Stimulated activated CD4-positive, alpha-beta T cell treated with anti-CD3 and anti-CD28 coated beads, TNF-alpha, amount 100 ng/mL, for 24 hours (primary cell): Measurements from ENCODE around the gene IGF1R.
"Not testable (repeated sequence)": the region's sequence is repeated elsewhere in the genome, so short reads cannot be mapped to it uniquely, and the experiment has no call there.

Experiments
- DNase-seq, 3 experiments: peaks; one replicate each; pipeline ENCODE4 v3.0.0-alpha.2; 2020; ENCODE audit warnings: low read depth in 3 of 3

Gene IGF1R

DNA sequence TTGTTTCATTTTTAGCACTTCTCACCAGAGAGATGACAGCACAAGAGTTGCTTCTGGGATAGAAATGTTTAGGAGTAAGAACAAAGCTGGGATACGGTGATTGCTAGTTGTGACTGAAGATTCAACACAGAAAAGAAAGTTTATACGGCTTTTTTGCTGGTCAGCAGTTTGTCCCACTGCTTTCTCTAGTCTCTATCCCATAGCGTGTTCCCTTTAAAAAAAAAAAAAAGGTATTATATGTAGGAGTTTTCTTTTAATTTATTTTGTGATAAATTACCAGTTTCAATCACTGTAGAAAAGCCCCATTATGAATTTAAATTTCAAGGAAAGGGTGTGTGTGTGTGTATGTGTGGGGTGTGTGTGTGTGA lies 311.3 kb downstream of the IGF1R start:
- no peak for DNase-seq

DNA sequence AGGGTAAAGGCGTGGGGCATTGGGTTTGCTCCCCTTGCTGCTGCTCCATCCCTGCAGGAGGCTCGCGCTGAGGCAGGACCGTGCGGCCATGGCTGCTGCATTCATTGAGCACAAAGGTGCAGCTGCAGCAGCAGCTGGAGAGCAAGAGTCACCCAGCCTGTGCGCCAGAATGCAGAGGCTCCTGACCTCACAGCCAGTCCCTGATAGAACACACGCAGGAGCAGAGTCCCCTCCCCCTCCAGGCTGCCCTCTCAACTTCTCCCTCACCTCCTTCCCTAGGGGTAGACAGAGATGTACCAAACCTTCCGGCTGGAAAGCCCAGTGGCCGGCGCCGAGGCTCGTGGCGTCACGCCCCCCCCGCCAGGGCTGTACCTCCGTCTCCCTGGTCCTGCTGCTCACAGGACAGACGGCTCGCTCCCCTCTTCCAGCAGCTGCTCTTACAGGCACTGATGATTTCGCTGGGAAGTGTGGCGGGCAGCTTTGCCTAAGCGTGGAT lies 312.3 kb downstream of the IGF1R start:
- no peak for DNase-seq

DNA sequence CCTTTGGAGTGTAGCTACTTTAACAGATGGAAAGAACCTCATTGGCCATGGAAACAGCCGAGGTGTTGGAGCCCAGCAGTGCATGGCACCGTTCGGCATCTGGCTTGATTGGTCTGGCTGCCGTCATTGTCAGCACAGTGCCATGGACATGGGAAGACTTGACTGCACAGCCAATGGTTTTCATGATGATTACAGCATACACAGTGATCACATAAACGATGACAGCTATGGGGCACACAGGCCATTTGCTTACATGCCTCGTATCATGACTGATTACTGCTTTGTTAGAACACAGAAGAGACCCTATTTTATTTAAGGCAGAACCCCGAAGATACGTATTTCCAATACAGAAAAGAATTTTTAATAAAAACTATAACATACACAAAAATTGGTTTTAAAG lies 315.1 kb downstream of the IGF1R start:
- no peak for DNase-seq

GRCh38 chr15:98964466-98965133 lies 316.3 kb downstream of the IGF1R start:
- no peak for DNase-seq

- DNase-seq = not testable (repeated sequence)
Measured at GRCh38 chr15:98965134-98965491, 316.8 kb downstream of the IGF1R start.

DNA sequence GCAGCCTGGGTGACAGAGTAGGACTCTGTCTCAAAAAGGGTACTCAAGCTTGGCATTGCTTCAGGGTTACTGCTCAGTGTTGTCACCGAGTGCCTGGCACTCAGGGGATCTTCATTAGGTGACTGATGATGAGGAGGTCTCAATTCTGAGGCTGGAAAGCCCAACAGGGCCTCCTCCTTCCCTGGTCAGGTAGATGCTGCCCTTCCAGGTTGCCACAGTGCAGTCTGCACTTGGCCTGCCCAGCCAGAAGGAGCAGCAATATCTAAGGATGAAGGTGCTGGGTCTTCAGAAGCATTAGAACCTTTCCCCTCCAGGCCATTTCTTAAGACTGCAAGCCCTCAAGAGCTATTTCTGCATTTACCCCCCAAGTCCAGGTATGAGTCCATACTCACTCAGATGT lies 317.3 kb downstream of the IGF1R start:
- no peak for DNase-seq

GRCh38 chr15:98966091-98966787 lies 317.9 kb downstream of the IGF1R start:
- DNase-seq = no peak

- DNase-seq = no peak
Measured at GRCh38 chr15:98967096-98967495, 318.8 kb downstream of the IGF1R start.

DNA sequence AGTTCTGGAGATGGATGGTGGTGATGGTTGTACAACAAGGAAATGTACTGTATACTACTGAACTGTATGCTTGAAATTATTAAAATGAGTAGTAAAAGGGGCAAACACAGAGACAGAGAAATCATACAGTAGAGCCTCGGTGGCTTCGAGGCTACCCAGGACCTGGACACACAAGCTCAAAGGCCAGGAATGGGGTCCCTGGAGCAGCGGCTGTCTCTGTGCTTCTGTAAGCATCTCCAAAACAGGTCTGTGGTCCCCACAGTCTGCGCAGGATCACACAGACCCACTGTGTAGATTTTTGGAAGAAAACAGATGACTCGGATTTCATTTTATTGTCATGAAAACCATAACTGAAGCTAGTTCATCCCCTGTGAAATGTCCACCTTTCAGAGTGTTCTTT lies 319.6 kb downstream of the IGF1R start:
- DNase-seq = no peak

DNA sequence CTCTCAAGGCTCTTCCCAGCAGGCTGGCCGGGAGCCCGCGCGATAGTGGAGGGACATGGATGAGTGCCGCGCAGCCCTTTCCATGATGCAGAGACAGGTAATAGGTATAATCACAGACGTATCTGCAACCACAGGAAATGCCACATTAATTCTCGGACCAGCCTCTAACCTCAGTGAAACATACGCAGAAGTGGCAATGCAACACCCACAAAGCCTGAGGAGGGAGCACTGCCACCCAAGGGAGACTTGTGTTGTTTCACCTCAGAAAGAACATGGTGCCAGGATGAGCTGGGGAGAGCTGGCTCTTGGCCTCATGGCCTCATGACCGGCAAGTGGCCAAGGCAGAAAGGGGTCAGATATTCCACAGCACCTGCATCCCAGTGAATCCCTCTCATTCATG lies 320.2 kb downstream of the IGF1R start:
- DNase-seq = no peak

GRCh38 chr15:98969126-98969735 lies 320.9 kb downstream of the IGF1R start:
- DNase-seq = no peak

GRCh38 chr15:98970799-98971198 lies 322.5 kb downstream of the IGF1R start:
- no peak for DNase-seq

GRCh38 chr15:98976500-98976899 lies 328.2 kb downstream of the IGF1R start:
- DNase-seq = no peak

- no peak for DNase-seq
Measured at GRCh38 chr15:98977441-98977840, 329.1 kb downstream of the IGF1R start.

GRCh38 chr15:98978153-98978552 lies 329.8 kb downstream of the IGF1R start:
- no peak for DNase-seq

DNA sequence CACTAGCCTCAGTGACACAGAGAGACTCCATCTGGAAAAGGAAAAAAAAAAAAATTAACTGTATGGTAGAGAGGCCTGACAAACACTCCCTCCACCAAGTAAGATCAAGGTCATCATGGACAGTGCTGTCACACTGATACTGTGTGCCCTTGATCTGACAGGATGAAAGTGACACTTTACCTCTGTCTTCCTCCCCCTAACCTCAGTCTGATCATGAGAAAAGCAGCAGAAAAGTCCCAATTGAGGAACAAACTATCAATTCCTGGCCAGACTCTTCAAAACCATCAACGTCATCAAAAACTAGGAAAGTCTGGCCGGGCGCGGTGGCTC lies 332.5 kb downstream of the IGF1R start:
- DNase-seq = no peak

DNA sequence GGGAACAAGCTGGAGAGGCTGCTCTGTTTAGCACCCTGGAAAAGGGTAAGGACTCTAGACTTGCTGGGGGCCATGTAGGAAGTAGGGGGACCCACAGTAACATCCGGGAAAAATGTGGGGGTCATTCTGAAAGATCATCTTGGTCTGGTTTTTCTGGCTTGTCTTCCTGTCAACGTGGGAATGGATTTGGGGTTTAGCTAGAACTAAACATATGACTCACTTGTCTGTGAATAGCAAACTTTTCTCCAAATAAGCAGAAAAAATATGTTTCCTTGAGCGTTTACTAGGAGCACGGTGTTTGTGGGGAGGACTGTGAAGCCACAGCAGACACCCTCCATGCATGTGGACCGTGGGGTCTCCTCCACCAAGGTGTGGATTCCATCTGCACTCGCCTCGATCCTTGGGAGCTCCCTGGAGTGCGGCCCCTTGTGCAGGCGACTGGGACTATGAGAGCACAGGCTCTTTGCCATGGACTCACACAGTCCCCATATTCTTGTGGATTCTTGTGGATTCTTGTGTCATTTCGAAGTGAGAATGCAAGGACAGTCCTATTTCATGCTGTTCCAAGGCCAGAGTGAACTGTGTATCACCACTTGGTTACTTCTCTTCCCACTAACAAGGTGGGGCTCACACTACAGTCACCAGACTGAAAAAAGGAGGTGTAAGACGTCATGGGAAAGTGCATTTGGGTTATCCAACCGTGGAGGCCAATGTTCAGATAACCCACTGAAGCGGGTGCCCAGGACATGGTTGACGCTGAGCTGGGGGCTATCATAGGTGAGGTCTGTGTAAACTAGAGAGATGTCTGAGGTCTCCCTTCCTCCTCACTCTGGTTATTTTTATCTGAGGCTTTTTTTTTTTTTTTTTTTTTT lies 333.7 kb downstream of the IGF1R start:
- no peak for DNase-seq

GRCh38 chr15:98983334-98983733 lies 335.0 kb downstream of the IGF1R start:
- no peak for DNase-seq

- no peak for DNase-seq
Measured at GRCh38 chr15:98986281-98986680, 337.9 kb downstream of the IGF1R start.

DNA sequence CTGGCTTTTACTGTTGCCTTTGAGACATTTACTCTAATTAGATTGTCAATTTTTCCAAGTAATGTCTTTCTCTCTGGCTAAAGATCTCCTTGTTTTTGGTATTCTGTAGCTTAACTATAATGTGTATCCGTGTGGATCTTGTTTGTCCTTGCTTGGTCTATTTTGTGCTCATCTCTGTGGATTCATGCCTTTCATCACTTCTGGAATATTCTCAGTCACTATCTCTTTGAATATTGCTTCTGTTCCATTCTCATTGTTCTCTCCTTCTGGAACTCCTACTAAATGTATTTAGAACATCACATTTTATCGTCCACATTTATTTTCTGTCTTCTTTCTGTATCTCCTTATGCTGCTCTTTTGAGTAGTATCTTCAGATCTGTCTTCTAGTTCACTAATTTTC lies 346.6 kb downstream of the IGF1R start:
- DNase-seq = no peak

GRCh38 chr15:98996169-98996568 lies 347.8 kb downstream of the IGF1R start:
- DNase-seq = no peak

- no peak for DNase-seq
Measured at GRCh38 chr15:98996624-98997023, 348.3 kb downstream of the IGF1R start.
